ENCODE measurements around the gene TENT5A.

DNA sequence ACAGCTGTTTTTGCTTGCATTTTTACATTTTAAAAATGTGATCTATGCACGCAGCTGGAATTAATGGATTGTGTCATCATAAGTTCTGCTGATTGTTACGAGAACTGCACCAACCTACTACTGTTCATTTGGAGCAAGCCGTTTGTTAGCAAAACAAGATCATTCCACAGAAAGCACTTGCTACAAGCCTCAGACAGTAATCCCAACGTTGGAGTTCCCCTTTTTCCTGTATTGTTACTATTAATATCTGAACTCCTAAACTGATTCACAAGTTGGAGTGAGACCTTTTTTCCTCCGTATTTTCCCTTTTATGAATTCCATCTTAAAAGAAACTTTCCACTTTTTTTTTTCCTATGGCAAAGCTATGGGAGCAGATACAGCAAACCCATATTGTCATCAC lies 3.5 kb downstream of the TENT5A start:
- peak in 1 of 2 donors; percentile 36 for TF ChIP-seq EP300 (IDR thresholded peaks at IDR 0.05)
- TF ChIP-seq POLR2A (IDR thresholded peaks at IDR 0.05) = no peak
- TF ChIP-seq, protein P1, sequence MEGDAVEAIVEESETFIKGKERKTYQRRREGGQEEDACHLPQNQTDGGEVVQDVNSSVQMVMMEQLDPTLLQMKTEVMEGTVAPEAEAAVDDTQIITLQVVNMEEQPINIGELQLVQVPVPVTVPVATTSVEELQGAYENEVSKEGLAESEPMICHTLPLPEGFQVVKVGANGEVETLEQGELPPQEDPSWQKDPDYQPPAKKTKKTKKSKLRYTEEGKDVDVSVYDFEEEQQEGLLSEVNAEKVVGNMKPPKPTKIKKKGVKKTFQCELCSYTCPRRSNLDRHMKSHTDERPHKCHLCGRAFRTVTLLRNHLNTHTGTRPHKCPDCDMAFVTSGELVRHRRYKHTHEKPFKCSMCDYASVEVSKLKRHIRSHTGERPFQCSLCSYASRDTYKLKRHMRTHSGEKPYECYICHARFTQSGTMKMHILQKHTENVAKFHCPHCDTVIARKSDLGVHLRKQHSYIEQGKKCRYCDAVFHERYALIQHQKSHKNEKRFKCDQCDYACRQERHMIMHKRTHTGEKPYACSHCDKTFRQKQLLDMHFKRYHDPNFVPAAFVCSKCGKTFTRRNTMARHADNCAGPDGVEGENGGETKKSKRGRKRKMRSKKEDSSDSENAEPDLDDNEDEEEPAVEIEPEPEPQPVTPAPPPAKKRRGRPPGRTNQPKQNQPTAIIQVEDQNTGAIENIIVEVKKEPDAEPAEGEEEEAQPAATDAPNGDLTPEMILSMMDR (IDR thresholded peaks at IDR 0.05) = no peak

Measured in tibial nerve (tissue), 4 donors.